ENCODE measurements around the gene SND1. TPM values are rescaled to one million over a fixed set of nuclear protein-coding genes. Genes with fewer than 3 reads are reported as not detected.

SND1 gene
- total RNA-seq, 4 donors from 2014 or later = 55.5 to 305 (median 80.1) TPM

DNA sequence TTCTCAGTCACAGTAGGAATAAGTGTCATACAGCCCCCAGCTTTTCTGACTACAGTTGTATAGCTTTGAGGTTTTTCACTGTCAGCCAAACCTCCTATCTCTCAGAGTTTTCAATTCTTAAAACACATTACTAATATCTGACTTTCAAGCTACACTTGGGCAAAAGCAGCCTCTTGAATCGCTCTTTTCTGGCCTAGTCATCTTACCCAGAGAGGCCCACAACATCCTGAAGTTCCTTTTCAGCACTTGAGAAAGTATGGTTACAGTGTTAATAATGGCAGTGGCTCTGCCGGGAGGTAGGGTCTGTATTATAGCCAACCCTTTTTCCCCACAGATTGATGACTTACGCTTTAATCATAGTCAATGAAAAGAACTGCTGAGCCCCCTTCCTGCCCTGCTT is 198.2 kb downstream of the SND1 start:
- Histone ChIP-seq H3K27ac (no peak overlapping the region), H3K9me3 (no peaks in the 10 kb centered on the region), H3K4me3 (no peak overlapping the region), H3K36me3 (no peaks in the 10 kb centered on the region), H3K27me3 (no peaks in the 10 kb centered on the region), H3K4me1 (peaks cover 0 to under 1% (median 0%) of the 10 kb centered on the region in 4 donors)
- TF ChIP-seq CTCF (IDR thresholded peaks at IDR 0.05) = no peak
- TF ChIP-seq POLR2A (IDR thresholded peaks at IDR 0.05) = no peak
- DNase-seq = no peak

GRCh38 chr7:127854383-127854782 is 202.4 kb downstream of the SND1 start:
- Histone ChIP-seq H3K4me3 (no peak overlapping the region), H3K27ac (no peak overlapping the region), H3K36me3 (no peaks in the 10 kb centered on the region), H3K9me3 (no peaks in the 10 kb centered on the region), H3K27me3 (no peaks in the 10 kb centered on the region), H3K4me1 (no peaks in the 10 kb centered on the region)
- no peak for DNase-seq
- no peak for TF ChIP-seq CTCF (IDR thresholded peaks at IDR 0.05)
- no peak for TF ChIP-seq POLR2A (IDR thresholded peaks at IDR 0.05)

DNA sequence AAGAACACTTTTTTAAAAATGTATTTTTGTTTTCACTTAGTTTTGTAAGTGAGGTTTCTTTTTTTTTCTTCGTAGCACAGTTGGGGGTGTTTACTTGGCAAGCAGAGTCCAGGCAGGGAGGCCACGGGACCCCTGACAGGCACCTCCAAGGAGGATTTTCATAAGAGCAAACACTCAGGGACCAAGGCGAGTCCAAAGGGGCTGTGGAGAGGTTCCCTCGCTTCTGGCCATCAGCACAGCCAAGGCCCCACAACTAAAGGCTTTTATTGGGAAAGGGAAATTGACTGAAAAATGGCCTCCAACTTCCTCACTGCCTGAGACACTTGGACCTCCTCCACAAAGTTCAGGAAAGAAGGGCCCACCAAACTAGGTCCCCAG is 205.5 kb downstream of the SND1 start:
- Histone ChIP-seq H3K27me3 (no peaks in the 10 kb centered on the region), H3K36me3 (no peaks in the 10 kb centered on the region), H3K27ac (no peak overlapping the region), H3K9me3 (no peaks in the 10 kb centered on the region), H3K4me3 (no peak overlapping the region), H3K4me1 (no peaks in the 10 kb centered on the region)
- DNase-seq = no peak
- no peak for TF ChIP-seq CTCF (IDR thresholded peaks at IDR 0.05)
- no peak for TF ChIP-seq POLR2A (IDR thresholded peaks at IDR 0.05)

DNA sequence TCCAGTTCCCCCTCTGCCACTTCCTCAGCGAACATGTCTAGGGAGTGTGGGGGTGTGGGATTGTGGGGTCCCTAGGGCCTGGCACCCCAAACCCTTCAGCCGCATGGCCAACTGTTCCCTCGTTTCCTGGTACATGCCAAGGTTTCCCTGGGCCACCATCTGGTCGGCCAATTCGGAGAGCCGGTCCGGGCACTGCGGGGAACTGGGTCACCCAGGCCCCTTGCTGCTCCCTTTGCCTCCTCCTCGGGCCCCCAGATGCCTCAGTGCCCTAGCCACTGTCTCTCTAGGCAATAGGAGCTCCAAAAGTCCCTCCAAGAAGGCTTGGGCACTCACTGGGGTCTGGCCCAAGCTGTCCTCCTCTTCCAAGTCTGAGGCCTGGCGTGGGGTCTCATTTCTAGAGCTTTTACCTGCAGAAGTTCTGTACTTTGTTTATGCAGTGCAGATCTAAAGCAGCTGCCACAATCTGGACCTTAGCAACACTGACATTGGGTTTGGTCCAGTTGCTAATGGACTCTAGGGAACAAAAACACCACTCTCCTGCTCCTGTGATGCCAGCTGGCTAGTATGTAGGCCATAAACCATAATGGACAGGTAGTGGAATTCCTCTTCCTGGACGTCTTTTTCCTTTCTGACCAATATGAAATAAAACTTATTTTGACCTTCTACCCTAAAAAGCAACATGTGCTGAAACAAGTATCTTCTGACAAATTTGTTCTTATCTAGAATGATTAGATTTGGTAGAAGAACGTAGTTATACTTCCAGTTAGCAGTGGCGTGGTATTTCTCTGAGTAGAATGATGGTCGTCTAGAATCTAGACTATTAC is 206.3 kb downstream of the SND1 start:
- TF ChIP-seq CTCF (IDR thresholded peaks at IDR 0.05) (no peak), POLR2A (IDR thresholded peaks at IDR 0.05) (no peak)
- DNase-seq = no peak
- no peaks in the 10 kb centered on the region for H3K27me3 ChIP-seq
- no peak overlapping the region for H3K27ac ChIP-seq
- H3K9me3 ChIP-seq = no peaks in the 10 kb centered on the region
- no peaks in the 10 kb centered on the region for H3K4me1 ChIP-seq
- H3K4me3 ChIP-seq = no peak overlapping the region
- no peaks in the 10 kb centered on the region for H3K36me3 ChIP-seq

GRCh38 chr7:127858915-127859189 is 206.9 kb downstream of the SND1 start:
- no peaks in the 10 kb centered on the region for H3K9me3 ChIP-seq
- no peak overlapping the region for H3K4me3 ChIP-seq
- H3K27me3 ChIP-seq = no peaks in the 10 kb centered on the region
- H3K36me3 ChIP-seq = no peaks in the 10 kb centered on the region
- no peak for TF ChIP-seq CTCF (IDR thresholded peaks at IDR 0.05)
- TF ChIP-seq POLR2A (IDR thresholded peaks at IDR 0.05) = no peak
- no peak for DNase-seq
- H3K27ac ChIP-seq = no peak overlapping the region
- H3K4me1 ChIP-seq = no peaks in the 10 kb centered on the region

GRCh38 chr7:127859330-127859729 is 207.3 kb downstream of the SND1 start:
- Histone ChIP-seq H3K4me1 (no peaks in the 10 kb centered on the region), H3K27me3 (no peaks in the 10 kb centered on the region), H3K9me3 (no peaks in the 10 kb centered on the region), H3K4me3 (no peak overlapping the region), H3K36me3 (no peaks in the 10 kb centered on the region), H3K27ac (no peak overlapping the region)
- no peak for DNase-seq
- no peak for TF ChIP-seq CTCF (IDR thresholded peaks at IDR 0.05)
- no peak for TF ChIP-seq POLR2A (IDR thresholded peaks at IDR 0.05)
